PC-3 (cell line): ENCODE results near the gene CAMTA1. TPM values are rescaled to one million over a fixed set of nuclear protein-coding genes. Genes with fewer than 3 reads are reported as not detected.

ENCODE experiments used
- ATAC-seq: fragments of 200-7000 bp; cut with Tn5 transposase; 2 replicates; pipeline ENCODE4 v1.9.1; 2020; ENCODE audit warnings: mild to moderate bottlenecking, moderate library complexity
- BruUV-seq: library from RNA; stranded (reverse); fragments of 400-500 nt; replicated peaks from 2 replicates; lab custom pipeline; 2021; lab: Mats Ljungman, UMichigan
- CTCF ChIA-PET: fragments of 300-600 bp; sonication (Branson Sonifier 250); formaldehyde crosslinking; loops from one replicate; lab custom pipeline; 2022; ENCODE audit warnings: antibody characterized with exemption; lab: Charles Lee
- POLR2A ChIA-PET: fragments of 300-600 bp; sonication (Branson Sonifier 250); formaldehyde crosslinking; loops from one replicate; lab custom pipeline; 2022; ENCODE audit warnings: antibody characterized with exemption; ENCODE audit not compliant: unreplicated experiment; lab: Charles Lee
- DNase-seq: peaks from one replicate; pipeline ENCODE4 v3.0.0-alpha.2; 2015
- H2AFZ ChIP-seq: fragments of 300-600 bp; sonication (generic); 2 replicates; pipeline ENCODE4 v1.6.0; 2016; ENCODE audit warnings: antibody characterized with exemption, low read length
- H3F3A ChIP-seq: fragments of 300-600 bp; sonication (generic); one replicate; pipeline ENCODE4 v1.6.0; 2017; ENCODE audit warnings: antibody characterized with exemption, low read length, control low read depth, mild to moderate bottlenecking; ENCODE audit not compliant: unreplicated experiment
- H3K27ac ChIP-seq: fragments of 300-600 bp; sonication (generic); 2 replicates; pipeline ENCODE4 v1.5.1; 2016; ENCODE audit warnings: mild to moderate bottlenecking, low read length
- H3K27me3 ChIP-seq: fragments of 300-600 bp; sonication (generic); 2 replicates; pipeline ENCODE4 v1.6.1; 2016; ENCODE audit warnings: low read length, mixed read lengths
- H3K36me3 ChIP-seq: fragments of 300-600 bp; sonication (generic); 2 replicates; pipeline ENCODE4 v1.6.1; 2016; ENCODE audit warnings: low read depth, mixed run types, low read length, mixed read lengths
- H3K4me1 ChIP-seq: fragments of 300-600 bp; sonication (generic); 2 replicates; pipeline ENCODE4 v1.5.1; 2016; ENCODE audit warnings: low read length; ENCODE audit not compliant: insufficient read depth
- H3K4me2 ChIP-seq: fragments of 300-600 bp; sonication (generic); 2 replicates; pipeline ENCODE4 v1.6.0; 2016; ENCODE audit warnings: low read length
- H3K4me3 ChIP-seq: fragments of 300-600 bp; sonication (generic); 2 replicates; pipeline ENCODE4 v1.5.1; 2016; ENCODE audit warnings: mild to moderate bottlenecking, low read length, mixed read lengths
- H3K79me2 ChIP-seq: fragments of 300-600 bp; sonication (generic); 2 replicates; pipeline ENCODE4 v1.6.1; 2017; ENCODE audit warnings: low read length, mixed read lengths
- H3K9ac ChIP-seq: fragments of 300-600 bp; sonication (generic); 2 replicates; pipeline ENCODE4 v1.6.0; 2016; ENCODE audit warnings: mild to moderate bottlenecking, low read length
- H3K9me2 ChIP-seq: fragments of 300-600 bp; sonication (generic); replicated peaks from 2 replicates; pipeline ENCODE4 v1.6.1; 2016; ENCODE audit warnings: mixed run types, low read length, mixed read lengths
- H3K9me3 ChIP-seq: fragments of 300-600 bp; sonication (generic); 2 replicates; pipeline ENCODE4 v1.6.1; 2016; ENCODE audit warnings: low read length, mixed read lengths
- H4K20me1 ChIP-seq: fragments of 300-600 bp; sonication (generic); 2 replicates; pipeline ENCODE4 v1.6.1; 2016; ENCODE audit warnings: low read length, mixed read lengths
- CTCF ChIP-seq: fragments of 300-600 bp; sonication (generic); conservative IDR thresholded peaks from 2 replicates; pipeline ENCODE4 v1.5.1; 2017; ENCODE audit warnings: antibody characterized with exemption, low read depth, mild to moderate bottlenecking, low read length
- EZH2 ChIP-seq: fragments of 300-600 bp; sonication (generic); IDR thresholded peaks from one replicate; pipeline ENCODE4 v1.6.1; 2017; ENCODE audit warnings: antibody characterized with exemption, mild to moderate bottlenecking, low read length; ENCODE audit not compliant: unreplicated experiment
- EZH2phosphoT487 ChIP-seq: fragments of 300-600 bp; sonication (generic); IDR thresholded peaks from 2 replicates; pipeline ENCODE4 v1.6.1; 2018; ENCODE audit warnings: mild to moderate bottlenecking, antibody characterized with exemption, low read length, borderline replicate concordance
- intact Hi-C: fragments of 100-400 bp; cut with micrococcal nuclease; formaldehyde crosslinking; loops from 2 replicates; pipeline ENCODE4 v1.9.0; 2023
- total RNA-seq: library from RNA; depleted of rRNA; stranded (reverse); fragments of >200 nt; gene quantifications from 2 replicates; pipeline ENCODE4 v1.2.3, GENCODE V29; 2014

Gene CAMTA1
- total RNA-seq, 1 experiment from 2014 or later = 40.8 TPM

- DNase-seq (no peak), ATAC-seq (no peak)
- H3K79me2 ChIP-seq = no peaks in the 10 kb centered on the region
- H3K4me2 ChIP-seq = no peak overlapping the region
- no TSS peak for BruUV-seq
- CTCF ChIA-PET = no interaction called here
- no peaks in the 10 kb centered on the region for H3K4me1 ChIP-seq
- H3K9me3 ChIP-seq = peaks cover 6% of the 10 kb centered on the region; the same call in 1 of the 2 replicates
- H3K36me3 ChIP-seq = no peaks in the 10 kb centered on the region
- no peaks in the 10 kb centered on the region for H4K20me1 ChIP-seq
- POLR2A ChIA-PET = no interaction called here
- H3F3A ChIP-seq = no peaks in the 10 kb centered on the region
- intact Hi-C loops = no loop called here
- no peak overlapping the region for H3K27ac ChIP-seq
- no peak overlapping the region for H2AFZ ChIP-seq
- no peak for TF ChIP-seq CTCF
- TF ChIP-seq EZH2 = no peak
- no peak for TF ChIP-seq EZH2phosphoT487
- no peaks in the 10 kb centered on the region for H3K9me2 ChIP-seq
- peaks cover 33% of the 10 kb centered on the region for H3K27me3 ChIP-seq
- H3K9ac ChIP-seq = no peak overlapping the region
- no peak overlapping the region for H3K4me3 ChIP-seq
These were observed 392.3 kb downstream of the CAMTA1 start for GRCh38 chr1:7177438-7178146.

GRCh38 chr1:7178336-7178735 lies 393.1 kb downstream of the CAMTA1 start:
- Histone ChIP-seq H3K9ac (no peak overlapping the region), H3K4me2 (no peak overlapping the region), H3K27me3 (peaks cover 27% of the 10 kb centered on the region), H3K4me3 (no peak overlapping the region), H3K36me3 (no peaks in the 10 kb centered on the region), H3K79me2 (no peaks in the 10 kb centered on the region), H3K9me3 (peaks cover 6% of the 10 kb centered on the region; the same call in 1 of the 2 replicates), H3K9me2 (no peaks in the 10 kb centered on the region), H3F3A (no peaks in the 10 kb centered on the region), H3K27ac (no peak overlapping the region), H4K20me1 (no peaks in the 10 kb centered on the region), H3K4me1 (no peaks in the 10 kb centered on the region), H2AFZ (no peak overlapping the region)
- CTCF ChIA-PET = no interaction called here
- no TSS peak for BruUV-seq
- intact Hi-C loops = no loop called here
- ATAC-seq (no peak), DNase-seq (no peak)
- POLR2A ChIA-PET = no interaction called here
- TF ChIP-seq EZH2phosphoT487 = no peak
- TF ChIP-seq CTCF = no peak
- TF ChIP-seq EZH2 = no peak

GRCh38 chr1:7178741-7179140 lies 393.5 kb downstream of the CAMTA1 start:
- ChIA-PET CTCF (no interaction called here), POLR2A (no interaction called here)
- H3K36me3 ChIP-seq = no peaks in the 10 kb centered on the region
- TF ChIP-seq EZH2phosphoT487 (no peak), CTCF (no peak), EZH2 (no peak)
- no peaks in the 10 kb centered on the region for H3K4me1 ChIP-seq
- H3K9ac ChIP-seq = no peak overlapping the region
- H3K9me2 ChIP-seq = no peaks in the 10 kb centered on the region
- H3K79me2 ChIP-seq = no peaks in the 10 kb centered on the region
- H4K20me1 ChIP-seq = no peaks in the 10 kb centered on the region
- H3K4me2 ChIP-seq = no peak overlapping the region
- peaks cover 25% of the 10 kb centered on the region for H3K27me3 ChIP-seq
- no peak for ATAC-seq
- no peak overlapping the region for H3K4me3 ChIP-seq
- no peak for DNase-seq
- intact Hi-C loops = no loop called here
- BruUV-seq = no TSS peak
- no peak overlapping the region for H2AFZ ChIP-seq
- H3K9me3 ChIP-seq = peaks cover 6% of the 10 kb centered on the region; the same call in 1 of the 2 replicates
- H3F3A ChIP-seq = no peaks in the 10 kb centered on the region
- no peak overlapping the region for H3K27ac ChIP-seq
